ENCODE data around the gene KLK1.

GRCh38 chr19:50812474-50812873, 11.1 kb downstream of the KLK1 start:
- TF ChIP-seq CTCF (IDR thresholded peaks at IDR 0.05), result no peak
- no peak for TF ChIP-seq POLR2A (IDR thresholded peaks at IDR 0.05)
